ENCODE data around the gene SNX25.
"Not testable (repeated sequence)": the region's sequence is repeated elsewhere in the genome, so short reads cannot be mapped to it uniquely, and the experiment has no call there.

- TF ChIP-seq, protein P1, sequence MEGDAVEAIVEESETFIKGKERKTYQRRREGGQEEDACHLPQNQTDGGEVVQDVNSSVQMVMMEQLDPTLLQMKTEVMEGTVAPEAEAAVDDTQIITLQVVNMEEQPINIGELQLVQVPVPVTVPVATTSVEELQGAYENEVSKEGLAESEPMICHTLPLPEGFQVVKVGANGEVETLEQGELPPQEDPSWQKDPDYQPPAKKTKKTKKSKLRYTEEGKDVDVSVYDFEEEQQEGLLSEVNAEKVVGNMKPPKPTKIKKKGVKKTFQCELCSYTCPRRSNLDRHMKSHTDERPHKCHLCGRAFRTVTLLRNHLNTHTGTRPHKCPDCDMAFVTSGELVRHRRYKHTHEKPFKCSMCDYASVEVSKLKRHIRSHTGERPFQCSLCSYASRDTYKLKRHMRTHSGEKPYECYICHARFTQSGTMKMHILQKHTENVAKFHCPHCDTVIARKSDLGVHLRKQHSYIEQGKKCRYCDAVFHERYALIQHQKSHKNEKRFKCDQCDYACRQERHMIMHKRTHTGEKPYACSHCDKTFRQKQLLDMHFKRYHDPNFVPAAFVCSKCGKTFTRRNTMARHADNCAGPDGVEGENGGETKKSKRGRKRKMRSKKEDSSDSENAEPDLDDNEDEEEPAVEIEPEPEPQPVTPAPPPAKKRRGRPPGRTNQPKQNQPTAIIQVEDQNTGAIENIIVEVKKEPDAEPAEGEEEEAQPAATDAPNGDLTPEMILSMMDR (conservative IDR thresholded peaks at IDR 0.05; ENCODE audit: low read depth, low read length) = not testable (repeated sequence)
- TF ChIP-seq EZH2 (IDR thresholded peaks at IDR 0.05; ENCODE audit: borderline replicate concordance, low read depth, low read length, poor library complexity, severe bottlenecking) = not testable (repeated sequence)
Observed at GRCh38 chr4:185205073-185205472, 4.3 kb upstream of the SNX25 start.

All from A673 (cell line).